ENCODE measurements around the gene ABCC4.
"Not testable (repeated sequence)": the region's sequence is repeated elsewhere in the genome, so short reads cannot be mapped to it uniquely, and the experiment has no call there.

Gene ABCC4

GRCh38 chr13:95182570-95183265 is 118.5 kb downstream of the ABCC4 start:
- no peak for TF ChIP-seq CTCF (IDR thresholded peaks at IDR 0.05; ENCODE audit: extremely low read depth, missing control alignments)
- peak; percentile 25 for DNase-seq (ENCODE audit: low spot score)

- DNase-seq (ENCODE audit: low spot score) = peak; percentile 35
Measured at GRCh38 chr13:95181586-95181985, 119.7 kb downstream of the ABCC4 start.

GRCh38 chr13:95180513-95181245 is 120.6 kb downstream of the ABCC4 start:
- no peak for TF ChIP-seq CTCF (IDR thresholded peaks at IDR 0.05; ENCODE audit: extremely low read depth, missing control alignments)
- DNase-seq (ENCODE audit: low spot score) = no peak

More at GRCh38 chr13:95181586-95181985, 119.7 kb downstream of the ABCC4 start:
- TF ChIP-seq CTCF (IDR thresholded peaks at IDR 0.05; ENCODE audit: extremely low read depth, missing control alignments) = no peak

GRCh38 chr13:95176611-95177259 is 124.5 kb downstream of the ABCC4 start:
- no peak for TF ChIP-seq CTCF (IDR thresholded peaks at IDR 0.05; ENCODE audit: extremely low read depth, missing control alignments)

GRCh38 chr13:95174517-95174916 is 126.7 kb downstream of the ABCC4 start:
- TF ChIP-seq CTCF (IDR thresholded peaks at IDR 0.05; ENCODE audit: extremely low read depth, missing control alignments) = no peak
- no peak for DNase-seq (ENCODE audit: low spot score)

More at GRCh38 chr13:95176611-95177259, 124.5 kb downstream of the ABCC4 start:
- DNase-seq (ENCODE audit: low spot score) = no peak

- TF ChIP-seq CTCF (IDR thresholded peaks at IDR 0.05; ENCODE audit: extremely low read depth, missing control alignments) = no peak
- no peak for DNase-seq (ENCODE audit: low spot score)
Measured at GRCh38 chr13:95168191-95168590, 133.1 kb downstream of the ABCC4 start.

GRCh38 chr13:95167003-95167402 is 134.2 kb downstream of the ABCC4 start:
- not testable (repeated sequence) for DNase-seq (ENCODE audit: low spot score)

All from GM20000 (cell line).